GM23338 (cell line): ENCODE results near the gene DCLRE1B. TPM values are rescaled to one million over a fixed set of nuclear protein-coding genes. Genes with fewer than 3 reads are reported as not detected.
A peak's percentile ranks its signal among the peaks of the same experiment; 100 is the strongest.

ENCODE experiments used
- ATAC-seq: fragments of 200-7000 bp; cut with Tn5 transposase; 3 replicates; pipeline ENCODE4 v1.9.1; 2020
- DNase-seq: peaks from one replicate; pipeline ENCODE4 v3.0.0-alpha.2; 2015; ENCODE audit warnings: low spot score
- H2AFZ ChIP-seq: fragments of 200-600 bp; sonication (generic); 2 replicates; pipeline ENCODE4 v1.8.0; 2016; ENCODE audit warnings: antibody characterized with exemption, mild to moderate bottlenecking, moderate library complexity
- H3F3A ChIP-seq: fragments of 200-600 bp; sonication (generic); replicated peaks from 2 replicates; pipeline ENCODE4 v1.8.0; 2017; ENCODE audit warnings: antibody characterized with exemption, mixed run types, low read depth
- H3K27ac ChIP-seq: fragments of 200-600 bp; sonication (generic); 2 replicates; pipeline ENCODE4 v1.6.1; 2016; ENCODE audit warnings: low read depth
- H3K27me3 ChIP-seq: fragments of 200-600 bp; sonication (generic); 2 replicates; pipeline ENCODE4 v1.8.0; 2016; ENCODE audit warnings: mild to moderate bottlenecking, mixed run types, moderate library complexity; ENCODE audit not compliant: insufficient read depth
- H3K36me3 ChIP-seq: fragments of 200-600 bp; sonication (generic); 2 replicates; pipeline ENCODE4 v1.8.0; 2016; ENCODE audit warnings: mild to moderate bottlenecking; ENCODE audit not compliant: insufficient read depth
- H3K4me1 ChIP-seq: fragments of 200-600 bp; sonication (generic); 2 replicates; pipeline ENCODE4 v1.8.0; 2016; ENCODE audit warnings: mild to moderate bottlenecking, moderate library complexity; ENCODE audit not compliant: insufficient read depth
- H3K4me2 ChIP-seq: fragments of 200-600 bp; sonication (generic); 2 replicates; pipeline ENCODE4 v1.7.1; 2017; ENCODE audit warnings: mixed run types
- H3K4me3 ChIP-seq: fragments of 200-600 bp; sonication (generic); 2 replicates; pipeline ENCODE4 v1.6.1; 2016; ENCODE audit warnings: mixed run types
- H3K79me2 ChIP-seq: fragments of 200-600 bp; sonication (generic); replicated peaks from 2 replicates; pipeline ENCODE4 v1.8.0; 2017; ENCODE audit warnings: mild to moderate bottlenecking; ENCODE audit not compliant: insufficient read depth
- H3K9me2 ChIP-seq: fragments of 200-600 bp; sonication (generic); 2 replicates; pipeline ENCODE4 v1.8.0; 2017; ENCODE audit not compliant: insufficient read depth
- H4K20me1 ChIP-seq: fragments of 200-600 bp; sonication (generic); replicated peaks from 2 replicates; pipeline ENCODE4 v1.8.0; 2017; ENCODE audit warnings: mild to moderate bottlenecking; ENCODE audit not compliant: insufficient read depth
- H3K27ac Mint-ChIP-seq: 2 replicates; pipeline ENCODE4 v1.8.0; 2020; ENCODE audit warnings: inconsistent platforms, mild to moderate bottlenecking, moderate library complexity, mixed read lengths
- H3K27me3 Mint-ChIP-seq: 3 replicates; pipeline ENCODE4 v1.8.0; 2022; ENCODE audit warnings: low read depth, mild to moderate bottlenecking, moderate library complexity, mixed read lengths, inconsistent platforms; ENCODE audit not compliant: insufficient read depth, poor library complexity
- H3K36me3 Mint-ChIP-seq: 3 replicates; pipeline ENCODE4 v1.8.0; 2021; ENCODE audit warnings: low read depth, mild to moderate bottlenecking, inconsistent platforms, moderate library complexity, mixed read lengths
- H3K4me1 Mint-ChIP-seq: 3 replicates; pipeline ENCODE4 v1.8.0; 2020; ENCODE audit warnings: mild to moderate bottlenecking, inconsistent platforms, mixed read lengths
- H3K4me3 Mint-ChIP-seq: 3 replicates; pipeline ENCODE4 v1.8.0; 2021; ENCODE audit warnings: moderate library complexity, mild to moderate bottlenecking, inconsistent platforms, mixed read lengths
- H3K9me3 Mint-ChIP-seq: 3 replicates; pipeline ENCODE4 v1.8.0; 2020; ENCODE audit warnings: moderate library complexity, mild to moderate bottlenecking, inconsistent platforms, mixed read lengths
- CREB1 ChIP-seq: fragments of 250-450 bp; sonication (Bioruptor Pico); IDR thresholded peaks from 2 replicates; pipeline ENCODE4 v1.5.0; 2020; ENCODE audit warnings: low read depth, mild to moderate bottlenecking, moderate library complexity
- CTCF ChIP-seq, 2 experiments: fragments of 200-600 bp in 1 of 2; sonication (generic) in 1 of 2; conservative IDR thresholded peaks; 2 replicates each; pipeline versions ENCODE4 v1.5.1 to v1.6.1; 2016 to 2017; ENCODE audit warnings: antibody characterized with exemption in 2 of 2, low read depth in 2 of 2, mild to moderate bottlenecking in 2 of 2, moderate library complexity in 1 of 2
- ETS1 ChIP-seq: IDR thresholded peaks from 2 replicates; pipeline ENCODE4 v1.6.1; 2016; ENCODE audit warnings: antibody characterized with exemption
- EZH2 ChIP-seq: fragments of 200-600 bp; sonication (generic); IDR thresholded peaks from one replicate; pipeline ENCODE4 v1.8.0; 2017; ENCODE audit warnings: antibody characterized with exemption, mild to moderate bottlenecking, low read depth; ENCODE audit not compliant: unreplicated experiment
- EZH2phosphoT487 ChIP-seq: fragments of 200-600 bp; sonication (generic); IDR thresholded peaks from one replicate; pipeline ENCODE4 v1.8.1; 2018; ENCODE audit warnings: antibody characterized with exemption; ENCODE audit not compliant: unreplicated experiment
- JUNB ChIP-seq: IDR thresholded peaks from one replicate; pipeline ENCODE4 v1.6.1; 2016; ENCODE audit warnings: antibody characterized with exemption; ENCODE audit not compliant: unreplicated experiment
- NANOG ChIP-seq: IDR thresholded peaks from 2 replicates; pipeline ENCODE4 v1.6.1; 2016; ENCODE audit warnings: antibody characterized with exemption, borderline replicate concordance
- POLR2AphosphoS5 ChIP-seq: IDR thresholded peaks from 2 replicates; pipeline ENCODE4 v1.6.1; 2016; ENCODE audit warnings: antibody characterized with exemption, low read depth
- STAT1 ChIP-seq: IDR thresholded peaks from one replicate; pipeline ENCODE4 v1.6.1; 2016; ENCODE audit warnings: antibody characterized with exemption; ENCODE audit not compliant: unreplicated experiment
- ZNF114 ChIP-seq: fragments of 250-450 bp; sonication (Bioruptor Pico); IDR thresholded peaks from 2 replicates; pipeline ENCODE4 v1.5.0; 2020; ENCODE audit warnings: mild to moderate bottlenecking, moderate library complexity
- ZNF331 ChIP-seq: fragments of 250-450 bp; sonication (Bioruptor Pico); IDR thresholded peaks from 2 replicates; pipeline ENCODE4 v1.5.0; 2020; ENCODE audit warnings: low read depth, mild to moderate bottlenecking, moderate library complexity
- polyA plus RNA-seq: library from polyadenylated mRNA; unstranded; fragments of >200 nt; fragmentation: Nextera tagmentation; extraction: Ambion mirVana; gene quantifications from 2 replicates; pipeline ENCODE4 v1.2.1, GENCODE V29; 2016
- total RNA-seq: library from RNA; depleted of rRNA; stranded (reverse); fragments of >200 nt; shearing (Covaris generic); gene quantifications from 2 replicates; pipeline ENCODE4 v1.2.3, GENCODE V29; 2014

Gene DCLRE1B
- total and polyA plus RNA-seq, 2 experiments from 2014 or later: 6.3 to 9.7 TPM

- no peak for DNase-seq
Measured at GRCh38 chr1:113912594-113913311, 7.6 kb downstream of the DCLRE1B start.

GRCh38 chr1:113913312-113913668 is 8.2 kb downstream of the DCLRE1B start:
- H3K36me3 Mint-ChIP-seq: peaks cover 12% of the 10 kb centered on the region
- DNase-seq (no peak), ATAC-seq (no peak)
- Histone ChIP-seq H2AFZ (no peak overlapping the region), H4K20me1 (no peaks in the 10 kb centered on the region; the same call in 1 of the 2 replicates), H3K9me2 (no peaks in the 10 kb centered on the region), H3K36me3 (peaks cover 18% of the 10 kb centered on the region), H3K4me1 (no peaks in the 10 kb centered on the region), H3F3A (no peaks in the 10 kb centered on the region), H3K27me3 (no peaks in the 10 kb centered on the region), H3K79me2 (no peaks in the 10 kb centered on the region), H3K4me3 (no peak overlapping the region), H3K27ac (no peak overlapping the region), H3K4me2 (no peak overlapping the region)
- H3K4me1 Mint-ChIP-seq: peaks cover 3% of the 10 kb centered on the region; the same call in 1 of the 3 replicates
- no peaks in the 10 kb centered on the region for H3K27me3 Mint-ChIP-seq
- no peaks in the 10 kb centered on the region for H3K9me3 Mint-ChIP-seq
- TF ChIP-seq ZNF114 (CRISPR knock-in tag): no peak
- H3K4me3 Mint-ChIP-seq: no peak overlapping the region
- no peak overlapping the region for H3K27ac Mint-ChIP-seq

More at GRCh38 chr1:113912594-113913311, 7.6 kb downstream of the DCLRE1B start:
- H3K4me3 Mint-ChIP-seq: no peak overlapping the region
- no peaks in the 10 kb centered on the region for H3K9me2 ChIP-seq
- no peak for ATAC-seq
- no peaks in the 10 kb centered on the region for H3F3A ChIP-seq
- peaks cover 18% of the 10 kb centered on the region for H3K36me3 ChIP-seq
- H3K27ac ChIP-seq: no peak overlapping the region
- H3K27me3 Mint-ChIP-seq: no peaks in the 10 kb centered on the region
- H3K27me3 ChIP-seq: no peaks in the 10 kb centered on the region
- H3K4me2 ChIP-seq: no peak overlapping the region
- TF ChIP-seq STAT1 (no peak), EZH2 (no peak), CTCF (conservative IDR thresholded peaks at IDR 0.05; ENCODE audit: low read depth in 2 of 2) (no peak), JUNB (no peak)
- H3K4me1 Mint-ChIP-seq: peaks cover 3% of the 10 kb centered on the region; the same call in 1 of the 3 replicates
- no peak overlapping the region for H3K4me3 ChIP-seq
- H3K9me3 Mint-ChIP-seq: no peaks in the 10 kb centered on the region
- no peaks in the 10 kb centered on the region; the same call in 1 of the 2 replicates for H4K20me1 ChIP-seq
- peaks cover 18% of the 10 kb centered on the region for H3K36me3 Mint-ChIP-seq
- H3K79me2 ChIP-seq: no peaks in the 10 kb centered on the region
- no peak overlapping the region for H2AFZ ChIP-seq
- H3K27ac Mint-ChIP-seq: no peak overlapping the region
- no peaks in the 10 kb centered on the region for H3K4me1 ChIP-seq

- Histone ChIP-seq H3K36me3 (peaks cover 12% of the 10 kb centered on the region), H3K9me2 (peaks cover 3% of the 10 kb centered on the region; the same call in 1 of the 2 replicates), H2AFZ (no peak overlapping the region), H4K20me1 (no peaks in the 10 kb centered on the region; the same call in 1 of the 2 replicates), H3K27me3 (no peaks in the 10 kb centered on the region), H3K27ac (no peak overlapping the region), H3F3A (no peaks in the 10 kb centered on the region), H3K4me2 (no peak overlapping the region), H3K4me1 (no peaks in the 10 kb centered on the region), H3K79me2 (no peaks in the 10 kb centered on the region), H3K4me3 (no peak overlapping the region)
- Mint-ChIP-seq H3K4me3 (no peak overlapping the region), H3K9me3 (no peaks in the 10 kb centered on the region), H3K36me3 (peaks cover 10% of the 10 kb centered on the region; the same call in 2 of the 3 replicates), H3K27ac (peak overlapping the region; percentile 16; the same call in 1 of the 2 replicates), H3K4me1 (peaks cover 3% of the 10 kb centered on the region; the same call in 1 of the 3 replicates), H3K27me3 (no peaks in the 10 kb centered on the region)
- ATAC-seq (no peak; the same call in 2 of the 3 replicates), DNase-seq (no peak)
- TF ChIP-seq EZH2 (no peak), EZH2phosphoT487 (no peak), ZNF331 (CRISPR knock-in tag) (no peak), ETS1 (no peak), NANOG (no peak), ZNF114 (CRISPR knock-in tag) (no peak), CREB1 (CRISPR knock-in tag) (no peak), JUNB (no peak), POLR2AphosphoS5 (no peak)
Measured at GRCh38 chr1:113913887-113914664, 8.9 kb downstream of the DCLRE1B start.
